ENCODE results near the gene PRPH. TPM values are rescaled to one million over a fixed set of nuclear protein-coding genes. Genes with fewer than 3 reads are reported as not detected.

Gene PRPH
- total RNA-seq, 6 experiments from 2014 or later: not detected

DNA sequence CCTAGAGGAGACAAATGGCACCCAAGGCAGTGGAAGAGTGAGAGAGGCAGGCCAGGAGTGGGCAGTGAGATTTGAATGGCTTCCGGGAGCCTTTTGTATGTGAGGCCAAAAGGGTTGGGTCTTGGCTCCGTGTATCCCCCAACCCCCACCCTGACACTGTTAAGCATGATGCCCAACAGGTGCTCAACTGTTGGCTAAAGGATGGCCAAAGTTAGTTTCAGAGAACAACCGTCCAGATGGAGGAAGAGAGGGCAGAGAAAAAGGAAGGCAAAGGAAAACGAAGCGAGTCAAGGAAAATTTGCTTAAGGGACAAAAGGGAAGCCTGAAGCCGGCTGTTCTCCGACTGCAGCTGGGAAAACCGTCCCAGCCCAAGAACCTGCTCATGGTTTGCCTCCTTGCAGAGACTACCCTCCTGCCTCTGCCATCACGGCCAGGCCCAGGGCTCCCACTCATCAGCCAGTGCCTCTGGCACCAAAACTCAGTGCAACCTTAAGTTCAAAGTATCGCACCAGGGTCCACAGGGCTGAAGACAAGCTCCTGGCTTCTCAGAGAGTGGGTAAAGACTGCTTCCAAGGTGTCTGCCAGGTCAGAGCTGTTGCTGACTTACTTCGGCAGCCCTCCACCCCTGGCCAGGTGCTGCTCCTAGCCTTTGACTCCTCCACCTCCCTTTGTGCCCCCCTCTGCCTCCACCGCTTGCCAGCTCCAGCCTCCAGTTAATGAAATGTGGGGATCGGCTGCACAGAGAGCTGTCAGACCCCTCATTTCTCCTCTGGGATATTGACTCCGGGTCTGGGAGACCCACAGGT lies 46.2 kb downstream of the PRPH start:
- Histone ChIP-seq H3K27ac (no peak overlapping the region), H3K4me3 (no peak overlapping the region), H3K36me3 (no peaks in the 10 kb centered on the region), H3K9me3 (no peaks in the 10 kb centered on the region), H3K4me1 (peaks cover 0 to 27% (median 7%) of the 10 kb centered on the region in 4 donors), H3K27me3 (peaks cover 0 to 8% of the 10 kb centered on the region in 2 donors)
- TF ChIP-seq POLR2A (IDR thresholded peaks at IDR 0.05): no peak
- TF ChIP-seq, protein P1, sequence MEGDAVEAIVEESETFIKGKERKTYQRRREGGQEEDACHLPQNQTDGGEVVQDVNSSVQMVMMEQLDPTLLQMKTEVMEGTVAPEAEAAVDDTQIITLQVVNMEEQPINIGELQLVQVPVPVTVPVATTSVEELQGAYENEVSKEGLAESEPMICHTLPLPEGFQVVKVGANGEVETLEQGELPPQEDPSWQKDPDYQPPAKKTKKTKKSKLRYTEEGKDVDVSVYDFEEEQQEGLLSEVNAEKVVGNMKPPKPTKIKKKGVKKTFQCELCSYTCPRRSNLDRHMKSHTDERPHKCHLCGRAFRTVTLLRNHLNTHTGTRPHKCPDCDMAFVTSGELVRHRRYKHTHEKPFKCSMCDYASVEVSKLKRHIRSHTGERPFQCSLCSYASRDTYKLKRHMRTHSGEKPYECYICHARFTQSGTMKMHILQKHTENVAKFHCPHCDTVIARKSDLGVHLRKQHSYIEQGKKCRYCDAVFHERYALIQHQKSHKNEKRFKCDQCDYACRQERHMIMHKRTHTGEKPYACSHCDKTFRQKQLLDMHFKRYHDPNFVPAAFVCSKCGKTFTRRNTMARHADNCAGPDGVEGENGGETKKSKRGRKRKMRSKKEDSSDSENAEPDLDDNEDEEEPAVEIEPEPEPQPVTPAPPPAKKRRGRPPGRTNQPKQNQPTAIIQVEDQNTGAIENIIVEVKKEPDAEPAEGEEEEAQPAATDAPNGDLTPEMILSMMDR (IDR thresholded peaks at IDR 0.05): no peak
- intact Hi-C loops (cut with DNase I): no loop called here
- DNase-seq (peak in 1 of 3 donors; percentile 38), ATAC-seq (no peak)
- 70% methylated on average over 11 of the region's 14 CpGs for WGBS (ENCODE audit: insufficient coverage, low coverage, low lambda C conversion rate, missing lambda C conversion rate)

DNA sequence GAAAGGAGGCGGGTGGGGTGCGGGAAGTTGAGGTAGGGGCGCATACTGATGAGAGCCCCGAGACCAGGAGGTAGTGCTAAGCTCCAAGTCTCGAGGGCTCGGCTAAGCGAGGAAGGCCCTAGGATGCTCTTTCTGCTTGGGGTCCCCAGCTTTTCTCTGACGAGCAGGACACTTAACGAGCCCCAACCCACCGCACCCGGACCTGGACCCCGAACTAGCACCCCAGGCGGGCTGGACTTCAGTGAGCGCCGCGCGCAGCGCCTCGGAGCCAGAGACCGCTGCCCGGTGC lies 46.8 kb downstream of the PRPH start:
- intact Hi-C loops (cut with DNase I): no loop called here
- peaks cover 0 to 3% of the 10 kb centered on the region in 2 donors for H3K27me3 ChIP-seq
- H3K4me1 ChIP-seq: peaks cover 0 to 28% (median 7%) of the 10 kb centered on the region in 4 donors

DNA sequence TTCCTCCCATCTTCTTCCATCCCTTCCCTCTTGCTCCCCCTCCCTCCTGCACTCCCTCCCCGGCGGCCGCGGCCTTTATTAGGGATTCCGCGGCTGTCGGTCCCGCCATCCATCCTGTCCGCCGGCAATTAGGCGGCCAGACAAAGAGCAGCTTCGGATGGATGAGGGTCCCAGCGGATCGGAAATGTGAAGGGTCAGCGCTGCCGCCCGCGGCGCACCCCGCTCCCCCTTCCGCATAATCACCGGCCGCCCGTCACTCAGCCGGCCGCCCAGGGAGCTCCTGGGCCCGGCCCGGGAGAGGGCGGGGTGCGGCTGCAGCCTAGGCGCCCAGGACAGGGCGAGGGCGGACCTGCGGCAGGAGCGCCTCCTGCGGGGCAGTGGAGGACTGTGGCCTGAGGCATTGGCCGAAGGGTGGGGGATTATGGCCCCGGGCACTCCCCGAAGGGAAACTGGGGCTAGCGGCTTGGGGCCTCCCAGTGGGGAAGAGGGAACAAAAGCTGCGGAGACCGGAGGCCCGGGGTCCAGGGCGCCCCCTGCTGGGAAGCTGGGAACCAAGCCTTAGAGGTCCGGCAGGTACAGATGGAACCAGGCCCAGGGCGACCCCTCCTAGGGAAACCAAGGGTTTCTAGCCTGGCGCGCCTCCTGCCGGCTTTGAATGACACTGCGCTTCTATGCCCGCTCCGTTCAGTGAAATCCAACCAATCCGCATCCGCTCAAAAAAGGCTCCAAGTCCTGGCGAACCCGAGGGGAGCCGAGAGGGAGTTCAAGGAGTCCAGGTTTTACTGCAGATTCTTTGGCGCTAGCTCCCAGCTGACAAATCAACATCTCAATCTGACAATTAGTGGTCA lies 47.3 kb downstream of the PRPH start:
- Histone ChIP-seq H3K9me3 (no peaks in the 10 kb centered on the region), H3K36me3 (no peaks in the 10 kb centered on the region), H3K4me1 (peaks cover 0 to 31% (median 10%) of the 10 kb centered on the region in 4 donors), H3K4me3 (peak overlapping the region; percentile 24 to 44 (median 29)), H3K27me3 (no peaks in the 10 kb centered on the region), H3K27ac (no peak overlapping the region)
- intact Hi-C loops (cut with DNase I): no loop called here
- TF ChIP-seq, protein P1 (IDR thresholded peaks at IDR 0.05): peak; percentile 71 to 85 (median 82)
- TF ChIP-seq POLR2A (IDR thresholded peaks at IDR 0.05): no peak
- ATAC-seq (peak; percentile 58 to 63 (median 61)), DNase-seq (peak; percentile 74 to 81 (median 79))
- WGBS (ENCODE audit: insufficient coverage, low coverage, low lambda C conversion rate, missing lambda C conversion rate): 2% methylated on average over 21 of the region's 58 CpGs

More for the DNA sequence above, 46.8 kb downstream of the PRPH start:
- Histone ChIP-seq H3K27ac (no peak overlapping the region), H3K36me3 (no peaks in the 10 kb centered on the region), H3K4me3 (no peak overlapping the region), H3K9me3 (no peaks in the 10 kb centered on the region)
- 83% methylated on average over 2 of the region's 21 CpGs for WGBS (ENCODE audit: insufficient coverage, low coverage, low lambda C conversion rate, missing lambda C conversion rate)
- ATAC-seq (no peak), DNase-seq (peak in 1 of 3 donors; percentile 40)
- no peak for TF ChIP-seq POLR2A (IDR thresholded peaks at IDR 0.05)
- TF ChIP-seq, protein P1 (IDR thresholded peaks at IDR 0.05): no peak

DNA sequence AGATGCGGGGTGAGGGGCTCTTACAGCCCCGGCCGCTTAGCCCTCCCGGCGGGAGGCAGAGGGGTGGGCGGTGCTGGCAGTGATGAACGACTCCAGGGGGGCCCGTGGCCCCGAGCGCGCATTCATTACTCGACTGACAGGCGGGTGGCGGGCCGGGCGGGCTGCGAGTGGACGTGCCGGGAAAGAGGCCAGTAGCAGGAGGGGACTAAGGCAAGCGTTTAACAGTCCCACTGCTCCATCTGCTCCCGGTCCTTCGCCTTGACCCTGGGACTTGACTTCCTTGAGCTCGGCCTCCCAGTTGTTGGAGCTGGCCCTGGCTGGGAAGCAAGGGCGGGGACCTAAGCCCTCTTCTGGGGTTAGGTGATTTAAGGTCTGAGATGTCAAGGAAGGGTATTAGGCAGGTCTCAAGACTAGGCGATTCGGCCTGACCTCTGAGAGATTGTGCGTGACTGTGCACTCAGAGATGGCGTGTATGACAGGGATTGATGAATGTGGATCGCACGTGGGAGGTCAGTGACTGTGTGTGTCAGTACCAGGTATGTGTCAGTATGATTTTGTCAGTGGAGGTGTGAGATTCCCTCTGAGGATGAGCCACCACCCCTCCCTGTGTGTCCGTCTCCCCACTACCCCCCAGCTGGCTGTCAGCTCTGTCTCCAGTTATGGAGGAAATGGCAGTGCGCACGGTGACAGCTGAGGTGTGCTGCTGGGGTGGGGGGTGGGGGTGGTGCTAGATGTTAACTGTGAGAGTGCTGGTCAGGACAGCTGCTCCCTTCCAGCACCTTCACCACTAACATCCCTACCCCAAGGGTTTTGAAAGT lies 48.2 kb downstream of the PRPH start:
- intact Hi-C loops (cut with DNase I): no loop called here
- H3K4me3 ChIP-seq: peak overlapping the region in 1 of 3 donors; percentile 44
- peaks cover 0 to 35% (median 11%) of the 10 kb centered on the region in 4 donors for H3K4me1 ChIP-seq
- no peaks in the 10 kb centered on the region for H3K9me3 ChIP-seq
- no peaks in the 10 kb centered on the region for H3K36me3 ChIP-seq
- H3K27ac ChIP-seq: no peak overlapping the region
- no peaks in the 10 kb centered on the region for H3K27me3 ChIP-seq
- ATAC-seq: no peak
- DNase-seq: peak in 2 of 3 donors; percentile 34 to 43
- 7% methylated on average over 20 of the region's 33 CpGs for WGBS (ENCODE audit: insufficient coverage, low coverage, low lambda C conversion rate, missing lambda C conversion rate)
- no peak for TF ChIP-seq POLR2A (IDR thresholded peaks at IDR 0.05)
- TF ChIP-seq, protein P1 (IDR thresholded peaks at IDR 0.05): no peak
